HL-60 (cell line): ENCODE measurements around the gene ZNF444.

Source experiments
- GABPA ChIP-seq: IDR thresholded peaks from 2 replicates; pipeline ENCODE4 v1.6.1; 2012; ENCODE audit warnings: low read depth
- POLR2AphosphoS5 ChIP-seq: IDR thresholded peaks from 2 replicates; pipeline ENCODE4 v1.6.1; 2012; ENCODE audit warnings: low read depth
- REST ChIP-seq: IDR thresholded peaks from 2 replicates; pipeline ENCODE4 v1.6.1; 2012; ENCODE audit warnings: low read depth; ENCODE audit not compliant: insufficient replicate concordance
- TF ChIP-seq, protein P1 (sequence below): IDR thresholded peaks from one replicate; pipeline ENCODE4 v1.5.1; 2011; ENCODE audit warnings: low read length, control low read depth, inconsistent platforms; ENCODE audit not compliant: insufficient read depth

GRCh38 chr19:56131651-56132050 lies 9.4 kb upstream of the ZNF444 start:
- TF ChIP-seq, protein P1, sequence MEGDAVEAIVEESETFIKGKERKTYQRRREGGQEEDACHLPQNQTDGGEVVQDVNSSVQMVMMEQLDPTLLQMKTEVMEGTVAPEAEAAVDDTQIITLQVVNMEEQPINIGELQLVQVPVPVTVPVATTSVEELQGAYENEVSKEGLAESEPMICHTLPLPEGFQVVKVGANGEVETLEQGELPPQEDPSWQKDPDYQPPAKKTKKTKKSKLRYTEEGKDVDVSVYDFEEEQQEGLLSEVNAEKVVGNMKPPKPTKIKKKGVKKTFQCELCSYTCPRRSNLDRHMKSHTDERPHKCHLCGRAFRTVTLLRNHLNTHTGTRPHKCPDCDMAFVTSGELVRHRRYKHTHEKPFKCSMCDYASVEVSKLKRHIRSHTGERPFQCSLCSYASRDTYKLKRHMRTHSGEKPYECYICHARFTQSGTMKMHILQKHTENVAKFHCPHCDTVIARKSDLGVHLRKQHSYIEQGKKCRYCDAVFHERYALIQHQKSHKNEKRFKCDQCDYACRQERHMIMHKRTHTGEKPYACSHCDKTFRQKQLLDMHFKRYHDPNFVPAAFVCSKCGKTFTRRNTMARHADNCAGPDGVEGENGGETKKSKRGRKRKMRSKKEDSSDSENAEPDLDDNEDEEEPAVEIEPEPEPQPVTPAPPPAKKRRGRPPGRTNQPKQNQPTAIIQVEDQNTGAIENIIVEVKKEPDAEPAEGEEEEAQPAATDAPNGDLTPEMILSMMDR, result no peak
- TF ChIP-seq GABPA (no peak), REST (no peak), POLR2AphosphoS5 (no peak)
